Osteocyte (in vitro differentiated cells): ENCODE measurements around the gene HTR3B. TPM values are rescaled to one million over a fixed set of nuclear protein-coding genes. Genes with fewer than 3 reads are reported as not detected.

Experiments
- DNase-seq: peaks from one replicate; pipeline ENCODE4 v3.0.0; 2021; ENCODE audit warnings: mixed read lengths; ENCODE audit not compliant: unreplicated experiment; ENCODE audit errors: extremely low spot score
- H3K27ac Mint-ChIP-seq: one replicate; pipeline ENCODE4 v1.8.0; 2021; ENCODE audit warnings: mild to moderate bottlenecking, mixed read lengths; ENCODE audit not compliant: unreplicated experiment
- H3K27me3 Mint-ChIP-seq: one replicate; pipeline ENCODE4 v1.8.0; 2021; ENCODE audit warnings: mixed read lengths; ENCODE audit not compliant: unreplicated experiment
- H3K36me3 Mint-ChIP-seq: one replicate; pipeline ENCODE4 v1.8.0; 2021; ENCODE audit warnings: mixed read lengths; ENCODE audit not compliant: unreplicated experiment
- H3K4me1 Mint-ChIP-seq: one replicate; pipeline ENCODE4 v1.8.0; 2021; ENCODE audit warnings: mixed read lengths; ENCODE audit not compliant: unreplicated experiment
- H3K4me3 Mint-ChIP-seq: one replicate; pipeline ENCODE4 v1.8.0; 2021; ENCODE audit warnings: mild to moderate bottlenecking, moderate library complexity, mixed read lengths; ENCODE audit not compliant: unreplicated experiment
- H3K9me3 Mint-ChIP-seq: one replicate; pipeline ENCODE4 v1.8.0; 2021; ENCODE audit warnings: mixed read lengths; ENCODE audit not compliant: unreplicated experiment
- long read RNA-seq: library from polyadenylated mRNA; unstranded; transcript quantifications from one replicate; pipeline ENCODE4 v2.0.0, GENCODE V29; 2021
- total RNA-seq: library from RNA; stranded (reverse); gene quantifications from 2 replicates; pipeline ENCODE4 v1.2.1, GENCODE V29; 2021
- TF ChIP-seq, protein P1 (sequence below): fragments of 200-600 bp; sonication (generic); IDR thresholded peaks from 2 replicates; pipeline ENCODE4 v1.5.0; 2021; ENCODE audit warnings: antibody characterized with exemption, mild to moderate bottlenecking, moderate library complexity

The HTR3B gene, protein sequence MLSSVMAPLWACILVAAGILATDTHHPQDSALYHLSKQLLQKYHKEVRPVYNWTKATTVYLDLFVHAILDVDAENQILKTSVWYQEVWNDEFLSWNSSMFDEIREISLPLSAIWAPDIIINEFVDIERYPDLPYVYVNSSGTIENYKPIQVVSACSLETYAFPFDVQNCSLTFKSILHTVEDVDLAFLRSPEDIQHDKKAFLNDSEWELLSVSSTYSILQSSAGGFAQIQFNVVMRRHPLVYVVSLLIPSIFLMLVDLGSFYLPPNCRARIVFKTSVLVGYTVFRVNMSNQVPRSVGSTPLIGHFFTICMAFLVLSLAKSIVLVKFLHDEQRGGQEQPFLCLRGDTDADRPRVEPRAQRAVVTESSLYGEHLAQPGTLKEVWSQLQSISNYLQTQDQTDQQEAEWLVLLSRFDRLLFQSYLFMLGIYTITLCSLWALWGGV
- total RNA-seq: not detected in 2 replicates
- long read RNA-seq: 0 reads

DNA sequence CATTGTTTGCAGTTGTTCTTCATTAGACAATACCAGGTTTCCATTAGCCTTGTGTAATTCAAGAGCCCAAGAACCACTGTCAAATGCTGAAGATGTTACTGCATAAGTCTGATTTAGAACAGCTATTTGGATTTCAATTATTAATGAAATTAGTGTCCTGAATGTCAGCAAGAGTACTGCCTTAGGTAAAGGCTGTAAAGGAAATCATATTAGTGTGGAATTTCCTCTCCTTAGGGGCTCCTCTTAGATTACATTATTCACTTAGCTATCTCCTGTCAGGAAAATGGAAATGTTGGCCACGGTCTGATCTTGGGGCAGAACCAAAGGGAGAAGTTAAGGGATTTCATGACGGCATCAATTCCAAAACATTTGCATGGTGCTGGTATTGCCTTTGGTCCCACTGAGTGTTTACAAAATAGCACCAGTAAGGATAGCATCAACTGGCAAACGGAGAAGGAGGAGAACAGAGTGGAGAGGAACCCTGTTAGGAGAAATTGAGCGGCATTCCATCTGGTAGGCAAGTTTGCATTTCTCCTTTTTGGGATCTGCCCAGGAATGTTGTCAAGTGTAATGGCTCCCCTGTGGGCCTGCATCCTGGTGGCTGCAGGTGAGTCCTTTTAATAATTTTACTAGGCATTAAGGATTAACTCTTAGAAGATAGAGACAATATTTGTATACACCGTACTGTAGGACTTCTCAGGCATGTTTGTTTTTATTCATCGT is at the start of gene HTR3B:
TSS of gene HTR3B (plus strand) at position 418 of the 723 bp plus-strand sequence. CDS start at position 556, 138 bp downstream.
- Mint-ChIP-seq H3K4me1 (no peaks in the 10 kb centered on the region), H3K4me3 (no peak within 1 kb of the TSS), H3K36me3 (no peaks in the 10 kb centered on the region), H3K9me3 (no peaks in the 10 kb centered on the region), H3K27me3 (peaks cover 81% of the 10 kb centered on the region), H3K27ac (no peak within 1 kb of the TSS)
- DNase-seq: no peak
- TF ChIP-seq, protein P1, sequence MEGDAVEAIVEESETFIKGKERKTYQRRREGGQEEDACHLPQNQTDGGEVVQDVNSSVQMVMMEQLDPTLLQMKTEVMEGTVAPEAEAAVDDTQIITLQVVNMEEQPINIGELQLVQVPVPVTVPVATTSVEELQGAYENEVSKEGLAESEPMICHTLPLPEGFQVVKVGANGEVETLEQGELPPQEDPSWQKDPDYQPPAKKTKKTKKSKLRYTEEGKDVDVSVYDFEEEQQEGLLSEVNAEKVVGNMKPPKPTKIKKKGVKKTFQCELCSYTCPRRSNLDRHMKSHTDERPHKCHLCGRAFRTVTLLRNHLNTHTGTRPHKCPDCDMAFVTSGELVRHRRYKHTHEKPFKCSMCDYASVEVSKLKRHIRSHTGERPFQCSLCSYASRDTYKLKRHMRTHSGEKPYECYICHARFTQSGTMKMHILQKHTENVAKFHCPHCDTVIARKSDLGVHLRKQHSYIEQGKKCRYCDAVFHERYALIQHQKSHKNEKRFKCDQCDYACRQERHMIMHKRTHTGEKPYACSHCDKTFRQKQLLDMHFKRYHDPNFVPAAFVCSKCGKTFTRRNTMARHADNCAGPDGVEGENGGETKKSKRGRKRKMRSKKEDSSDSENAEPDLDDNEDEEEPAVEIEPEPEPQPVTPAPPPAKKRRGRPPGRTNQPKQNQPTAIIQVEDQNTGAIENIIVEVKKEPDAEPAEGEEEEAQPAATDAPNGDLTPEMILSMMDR: no peak

- H3K9me3 Mint-ChIP-seq: no peaks in the 10 kb centered on the region
- TF ChIP-seq, protein P1: no peak
- H3K4me3 Mint-ChIP-seq: no peak overlapping the region
- no peak for DNase-seq
- no peaks in the 10 kb centered on the region for H3K27me3 Mint-ChIP-seq
- H3K27ac Mint-ChIP-seq: no peak overlapping the region
- H3K4me1 Mint-ChIP-seq: peaks cover 19% of the 10 kb centered on the region
- H3K36me3 Mint-ChIP-seq: peaks cover 12% of the 10 kb centered on the region
Observed at GRCh38 chr11:113855803-113856202, 48.8 kb upstream of the HTR3B start.

- DNase-seq: no peak
- no peaks in the 10 kb centered on the region for H3K9me3 Mint-ChIP-seq
- TF ChIP-seq, protein P1: no peak
- no peaks in the 10 kb centered on the region for H3K27me3 Mint-ChIP-seq
- H3K4me1 Mint-ChIP-seq: peaks cover 27% of the 10 kb centered on the region
- no peak overlapping the region for H3K27ac Mint-ChIP-seq
- peaks cover 3% of the 10 kb centered on the region for H3K36me3 Mint-ChIP-seq
- H3K4me3 Mint-ChIP-seq: no peak overlapping the region
Observed at GRCh38 chr11:113856966-113857759, 47.4 kb upstream of the HTR3B start.

- TF ChIP-seq, protein P1: no peak
- Mint-ChIP-seq H3K4me1 (peaks cover 27% of the 10 kb centered on the region), H3K36me3 (peaks cover 2% of the 10 kb centered on the region), H3K27me3 (no peaks in the 10 kb centered on the region), H3K27ac (no peak overlapping the region), H3K4me3 (no peak overlapping the region), H3K9me3 (no peaks in the 10 kb centered on the region)
- DNase-seq: no peak
Observed at GRCh38 chr11:113859665-113860064, 44.9 kb upstream of the HTR3B start.
